Trophoblast cell (in vitro differentiated cells and primary cell): ENCODE measurements around the gene C9orf72.
A peak's percentile ranks its signal among the peaks of the same experiment; 100 is the strongest.

ENCODE experiments used
- DNase-seq, 2 donors: peaks; one replicate each; pipeline ENCODE4 v3.0.0-alpha.2; 2016
- H2AFZ ChIP-seq: 2 replicates; pipeline ENCODE4 v1.6.1; 2013; ENCODE audit warnings: low read length, moderate library complexity, mild to moderate bottlenecking; ENCODE audit not compliant: insufficient read depth, poor library complexity
- H2AK5ac ChIP-seq: 2 replicates; pipeline ENCODE4 v1.6.1; 2013; ENCODE audit warnings: mild to moderate bottlenecking, low read length
- H2BK120ac ChIP-seq: 2 replicates; pipeline ENCODE4 v1.6.1; 2013; ENCODE audit warnings: low read length, mild to moderate bottlenecking, moderate library complexity; ENCODE audit not compliant: insufficient read depth, poor library complexity
- H2BK12ac ChIP-seq: 2 replicates; pipeline ENCODE4 v1.6.1; 2013; ENCODE audit warnings: mild to moderate bottlenecking, low read length, moderate library complexity
- H2BK5ac ChIP-seq: 2 replicates; pipeline ENCODE4 v1.6.1; 2013; ENCODE audit warnings: low read length, low read depth, moderate library complexity, mild to moderate bottlenecking; ENCODE audit not compliant: poor library complexity
- H3K14ac ChIP-seq: 2 replicates; pipeline ENCODE4 v1.6.1; 2013; ENCODE audit warnings: mild to moderate bottlenecking, low read length
- H3K18ac ChIP-seq: 2 replicates; pipeline ENCODE4 v1.6.1; 2013; ENCODE audit warnings: mild to moderate bottlenecking, low read length
- H3K23ac ChIP-seq: 2 replicates; pipeline ENCODE4 v1.6.1; 2013; ENCODE audit warnings: low read length
- H3K27ac ChIP-seq: 2 replicates; pipeline ENCODE4 v1.5.1; 2013; ENCODE audit warnings: low read depth, mild to moderate bottlenecking, inconsistent platforms, low read length, moderate library complexity
- H3K27me3 ChIP-seq: 2 replicates; pipeline ENCODE4 v1.6.1; 2013; ENCODE audit warnings: inconsistent platforms, mild to moderate bottlenecking, low read length, moderate library complexity; ENCODE audit not compliant: insufficient read depth
- H3K36me3 ChIP-seq, 2 experiments: 1 replicate in 1 of 2; 2 replicates in 1 of 2; pipeline ENCODE4 v1.6.1; 2013; ENCODE audit warnings: low read length in 2 of 2, mild to moderate bottlenecking in 2 of 2, moderate library complexity in 1 of 2; ENCODE audit not compliant: insufficient read depth in 2 of 2, control insufficient read depth in 1 of 2
- H3K4ac ChIP-seq: 2 replicates; pipeline ENCODE4 v1.6.1; 2013; ENCODE audit warnings: low read depth, mild to moderate bottlenecking, low read length, moderate library complexity
- H3K4me1 ChIP-seq, 2 experiments: 1 replicate in 1 of 2; 2 replicates in 1 of 2; pipeline ENCODE4 v1.6.1; 2013; ENCODE audit warnings: low read length in 2 of 2, mild to moderate bottlenecking in 2 of 2, moderate library complexity in 1 of 2; ENCODE audit not compliant: insufficient read depth in 2 of 2, control insufficient read depth in 1 of 2
- H3K4me2 ChIP-seq: 2 replicates; pipeline ENCODE4 v1.6.1; 2013; ENCODE audit warnings: inconsistent platforms, mild to moderate bottlenecking, low read length, moderate library complexity
- H3K4me3 ChIP-seq: 2 replicates; pipeline ENCODE4 v1.5.1; 2013; ENCODE audit warnings: mild to moderate bottlenecking, low read depth, low read length, inconsistent platforms
- H3K79me1 ChIP-seq: one replicate; pipeline ENCODE4 v1.6.1; 2013; ENCODE audit warnings: low read length
- H3K79me2 ChIP-seq: 2 replicates; pipeline ENCODE4 v1.6.1; 2013; ENCODE audit warnings: low read length, mild to moderate bottlenecking; ENCODE audit not compliant: control insufficient read depth, insufficient read depth, poor library complexity
- H3K9ac ChIP-seq: 2 replicates; pipeline ENCODE4 v1.6.1; 2013; ENCODE audit warnings: mild to moderate bottlenecking, low read length
- H3K9me3 ChIP-seq: 2 replicates; pipeline ENCODE4 v1.6.1; 2013; ENCODE audit warnings: low read depth, mild to moderate bottlenecking, control low read depth, inconsistent platforms, low read length; ENCODE audit not compliant: insufficient read depth
- H4K12ac ChIP-seq: 2 replicates; pipeline ENCODE4 v1.6.1; 2013; ENCODE audit warnings: low read depth, mild to moderate bottlenecking, low read length, moderate library complexity
- H4K8ac ChIP-seq: 2 replicates; pipeline ENCODE4 v1.6.1; 2013; ENCODE audit warnings: low read depth, mild to moderate bottlenecking, low read length, moderate library complexity
- H4K91ac ChIP-seq: one replicate; pipeline ENCODE4 v1.6.1; 2013; ENCODE audit warnings: low read depth, mild to moderate bottlenecking, low read length, moderate library complexity
- WGBS: extraction: QIAGEN DNeasy Blood & Tissue Kit; methylation state at CpG from one replicate; pipeline ENCODE4 v1.1.7; 2013; ENCODE audit warnings: missing lambda C conversion rate; ENCODE audit not compliant: insufficient read length, insufficient coverage; ENCODE audit errors: extremely low coverage; 5-methylcytosine and 5-hydroxymethylcytosine counted together

C9orf72 gene

GRCh38 chr9:27534131-27534530, 39.1 kb downstream of the C9orf72 start:
- Histone ChIP-seq H4K8ac (no peak overlapping the region), H4K91ac (no peak overlapping the region), H3K4ac (no peak overlapping the region), H2BK5ac (no peak overlapping the region), H3K27me3 (no peaks in the 10 kb centered on the region), H3K14ac (no peak overlapping the region), H2BK12ac (no peak overlapping the region), H2AFZ (no peak overlapping the region), H3K23ac (no peak overlapping the region), H3K79me1 (peaks cover 6% of the 10 kb centered on the region), H3K4me3 (no peak overlapping the region), H3K4me1 (peaks cover 2 to 13% of the 10 kb centered on the region in 2 experiments), H3K4me2 (no peak overlapping the region), H2BK120ac (no peak overlapping the region), H3K27ac (no peak overlapping the region), H3K9ac (no peak overlapping the region), H3K36me3 (no peaks in the 10 kb centered on the region), H3K9me3 (no peaks in the 10 kb centered on the region), H3K79me2 (peaks cover 4% of the 10 kb centered on the region), H3K18ac (no peak overlapping the region), H4K12ac (no peak overlapping the region), H2AK5ac (no peak overlapping the region)
- no CpG with 5 or more reads among the region's 4 CpGs for WGBS
- no peak for DNase-seq

GRCh38 chr9:27533311-27533710, 40.0 kb downstream of the C9orf72 start:
- Histone ChIP-seq H2AFZ (no peak overlapping the region), H2BK120ac (no peak overlapping the region), H3K23ac (no peak overlapping the region), H3K4ac (no peak overlapping the region), H3K4me2 (no peak overlapping the region), H3K27ac (no peak overlapping the region), H3K79me1 (peaks cover 13% of the 10 kb centered on the region), H4K91ac (no peak overlapping the region), H3K4me3 (no peak overlapping the region), H4K12ac (no peak overlapping the region), H3K36me3 (no peaks in the 10 kb centered on the region), H3K18ac (no peak overlapping the region), H2BK12ac (no peak overlapping the region), H4K8ac (no peak overlapping the region), H3K79me2 (peaks cover 9% of the 10 kb centered on the region), H3K27me3 (no peaks in the 10 kb centered on the region), H2BK5ac (no peak overlapping the region), H3K9ac (no peak overlapping the region), H3K9me3 (no peaks in the 10 kb centered on the region), H3K4me1 (peaks cover 2 to 13% of the 10 kb centered on the region in 2 experiments), H2AK5ac (no peak overlapping the region), H3K14ac (no peak overlapping the region)
- DNase-seq: no peak
- no CpG with 5 or more reads among the region's 1 CpG for WGBS

DNA sequence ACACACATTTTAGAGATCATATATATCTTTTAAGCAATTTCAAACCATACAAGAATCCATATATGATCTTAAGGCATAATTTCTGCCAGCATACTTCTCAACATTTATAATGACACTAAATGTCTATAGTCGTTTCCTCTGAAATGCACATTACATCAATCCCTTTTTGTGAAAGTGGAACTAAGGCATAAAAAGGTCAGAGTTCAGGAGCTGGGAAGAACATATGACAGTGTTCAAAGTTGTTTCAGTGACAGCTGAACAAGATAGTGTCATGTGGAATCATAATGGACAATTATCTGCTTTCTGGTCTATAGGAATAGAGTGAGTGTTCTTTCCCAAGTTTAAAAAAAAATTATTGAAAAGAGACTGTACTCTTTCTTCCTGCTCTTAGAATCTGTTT, 41.2 kb downstream of the C9orf72 start:
- no peak overlapping the region for H3K14ac ChIP-seq
- no peak overlapping the region for H3K27ac ChIP-seq
- no peak overlapping the region for H4K12ac ChIP-seq
- peaks cover 9% of the 10 kb centered on the region for H3K79me2 ChIP-seq
- H3K79me1 ChIP-seq: peaks cover 20% of the 10 kb centered on the region
- no peak overlapping the region for H3K18ac ChIP-seq
- H3K9me3 ChIP-seq: no peaks in the 10 kb centered on the region
- H3K9ac ChIP-seq: no peak overlapping the region
- H4K8ac ChIP-seq: no peak overlapping the region
- no peak overlapping the region for H3K4me3 ChIP-seq
- H3K23ac ChIP-seq: no peak overlapping the region
- no peak overlapping the region for H2BK120ac ChIP-seq
- DNase-seq: no peak
- H2AK5ac ChIP-seq: no peak overlapping the region
- no peak overlapping the region for H3K4ac ChIP-seq
- no peaks in the 10 kb centered on the region for H3K27me3 ChIP-seq
- no CpG with 5 or more reads among the region's 1 CpG for WGBS
- no peak overlapping the region for H4K91ac ChIP-seq
- H3K4me1 ChIP-seq: peaks cover 2 to 19% of the 10 kb centered on the region in 2 experiments
- no peak overlapping the region for H2AFZ ChIP-seq
- H2BK5ac ChIP-seq: no peak overlapping the region
- H3K36me3 ChIP-seq: no peaks in the 10 kb centered on the region
- no peak overlapping the region for H2BK12ac ChIP-seq
- no peak overlapping the region for H3K4me2 ChIP-seq

DNA sequence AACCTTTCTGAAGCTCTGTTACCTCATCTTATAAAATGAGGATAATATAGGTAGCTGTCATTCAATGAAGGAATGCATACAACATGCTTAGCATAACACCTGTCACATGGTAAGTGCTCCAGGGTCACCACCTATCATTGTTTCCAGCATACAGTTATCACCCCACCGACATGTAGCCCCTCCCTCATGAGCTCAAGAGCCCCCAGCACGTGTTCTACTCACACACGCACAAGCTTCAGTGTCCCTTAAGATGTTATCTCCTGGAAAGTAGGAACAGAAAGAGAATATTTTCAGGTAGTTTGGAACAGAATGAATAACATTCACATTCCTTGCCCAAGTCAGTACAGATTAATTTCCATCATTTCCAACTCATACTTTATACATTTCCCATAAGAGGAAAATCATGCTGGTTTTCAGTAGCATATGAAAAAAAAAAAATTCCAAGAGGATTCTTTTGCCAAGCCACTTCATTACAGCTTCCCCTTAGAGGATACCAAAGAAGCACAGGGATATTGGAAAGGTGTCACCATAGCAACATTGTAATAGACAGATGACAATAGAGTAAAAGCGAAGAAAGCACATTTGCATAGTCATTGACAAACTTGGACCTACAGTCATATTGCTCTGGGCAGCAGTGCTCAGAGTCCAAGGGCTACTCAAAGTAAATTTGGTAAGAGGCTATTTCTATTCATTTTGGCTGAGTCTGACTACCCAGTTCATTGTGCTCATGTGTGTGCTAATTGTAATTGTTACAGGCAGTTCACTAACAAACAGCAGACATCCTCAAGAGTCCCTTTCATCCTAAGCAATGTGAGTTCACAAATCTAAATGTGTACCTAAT, 42.1 kb downstream of the C9orf72 start:
- Histone ChIP-seq H4K91ac (no peak overlapping the region), H4K12ac (no peak overlapping the region), H3K4me1 (peaks cover 2 to 15% of the 10 kb centered on the region in 2 experiments), H3K79me2 (peaks cover 9% of the 10 kb centered on the region), H2AFZ (no peak overlapping the region), H3K4me2 (no peak overlapping the region), H2AK5ac (no peak overlapping the region), H3K18ac (no peak overlapping the region), H3K14ac (no peak overlapping the region), H2BK5ac (no peak overlapping the region), H3K36me3 (no peaks in the 10 kb centered on the region), H3K23ac (no peak overlapping the region), H3K27ac (no peak overlapping the region), H3K9ac (no peak overlapping the region), H3K4ac (no peak overlapping the region), H4K8ac (no peak overlapping the region), H3K4me3 (no peak overlapping the region), H2BK120ac (no peak overlapping the region), H2BK12ac (no peak overlapping the region), H3K79me1 (peaks cover 20% of the 10 kb centered on the region), H3K9me3 (no peaks in the 10 kb centered on the region), H3K27me3 (no peaks in the 10 kb centered on the region)
- WGBS: no CpG with 5 or more reads among the region's 4 CpGs
- DNase-seq: peak in 1 of 2 donors; percentile 20
